CD1c-positive myeloid dendritic cell (primary cell): ENCODE data around the gene ASB18.

Source experiments
- DNase-seq: peaks from one replicate; pipeline ENCODE4 v3.0.0-alpha.2; 2016; ENCODE audit errors: extremely low spot score

Gene ASB18

GRCh38 chr2:236208019-236208926, 55.9 kb downstream of the ASB18 start:
- DNase-seq, result no peak

- no peak for DNase-seq
These were observed 56.7 kb downstream of the ASB18 start for GRCh38 chr2:236207472-236207871.

GRCh38 chr2:236205867-236206645, 58.1 kb downstream of the ASB18 start:
- DNase-seq, result no peak

DNA sequence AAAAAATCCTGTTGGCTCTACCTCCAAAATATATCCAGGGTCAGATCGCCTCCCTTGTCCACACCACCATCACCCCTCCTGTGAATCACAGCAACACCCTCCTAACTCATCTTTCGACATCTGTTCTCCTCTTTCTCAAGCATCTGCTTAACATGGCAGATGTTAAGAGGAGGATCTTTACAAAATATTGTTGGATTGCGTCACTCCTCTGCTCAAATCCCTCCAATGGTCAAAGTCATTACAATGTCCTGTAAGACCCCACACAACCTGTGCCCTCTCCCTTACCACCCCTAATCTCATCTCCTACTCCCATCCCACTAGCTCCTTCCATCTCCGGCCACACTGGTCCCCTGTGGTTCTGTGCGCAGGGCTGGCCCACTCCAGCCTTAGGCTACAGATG, 59.3 kb downstream of the ASB18 start:
- DNase-seq, result no peak

DNA sequence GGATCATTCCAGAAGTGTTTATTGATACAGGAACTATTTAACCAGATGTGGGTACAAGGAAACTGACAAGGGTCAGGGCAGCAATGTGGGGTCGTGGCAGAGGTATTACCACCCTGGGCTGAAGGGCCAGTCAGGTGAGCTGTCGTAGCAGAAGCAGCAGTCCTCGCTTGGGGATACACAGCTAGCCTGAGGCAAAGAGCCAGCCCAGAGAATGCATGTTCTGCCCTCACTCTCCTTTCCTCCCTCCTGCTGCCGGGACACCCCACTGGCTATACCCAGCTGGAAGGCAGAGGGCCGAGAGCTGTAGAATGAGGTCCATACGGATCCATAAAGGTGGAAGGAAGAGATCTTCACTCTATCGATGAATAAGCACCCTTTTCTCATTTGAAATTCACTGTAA, 63.8 kb downstream of the ASB18 start:
- no peak for DNase-seq

DNA sequence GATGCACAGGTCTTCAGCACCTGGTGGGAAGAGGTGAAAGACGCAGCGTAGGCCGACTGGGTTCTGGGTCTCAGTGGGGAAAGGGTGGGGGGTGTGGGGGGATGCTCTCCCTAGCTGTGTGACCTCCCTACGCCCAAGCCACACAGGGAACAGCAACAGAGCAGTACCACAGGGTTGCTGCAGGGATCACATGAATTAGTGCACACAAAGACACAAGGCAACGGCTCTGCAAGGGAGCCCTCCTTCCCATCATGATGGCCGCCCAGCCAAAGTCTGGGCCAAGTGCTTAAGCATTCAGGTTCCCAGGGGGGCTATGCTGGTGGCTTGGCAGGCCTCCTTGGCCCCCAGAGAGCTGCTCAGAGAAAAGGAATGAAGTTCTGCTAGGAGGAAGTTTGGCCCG, 67.8 kb downstream of the ASB18 start:
- no peak for DNase-seq

DNA sequence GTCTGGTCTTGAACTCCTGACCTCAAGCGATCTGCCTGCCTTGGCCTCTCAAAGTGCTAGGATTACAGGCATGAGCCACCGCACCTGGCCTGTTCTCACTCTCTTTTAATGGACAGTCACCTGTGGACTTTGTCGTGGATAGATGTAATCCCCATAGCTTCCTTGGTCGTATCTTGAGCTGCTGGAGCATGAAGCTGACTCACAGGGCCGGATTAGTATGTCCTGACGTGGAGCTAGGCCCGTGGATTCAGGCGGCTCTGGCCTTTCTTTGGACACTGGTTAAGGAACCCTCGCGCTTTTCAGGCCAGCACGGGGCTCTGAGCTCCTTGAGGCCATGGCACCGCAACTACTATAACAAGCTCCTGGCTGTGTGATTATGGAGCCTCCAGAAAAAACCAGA, 68.5 kb downstream of the ASB18 start:
- no peak for DNase-seq

DNA sequence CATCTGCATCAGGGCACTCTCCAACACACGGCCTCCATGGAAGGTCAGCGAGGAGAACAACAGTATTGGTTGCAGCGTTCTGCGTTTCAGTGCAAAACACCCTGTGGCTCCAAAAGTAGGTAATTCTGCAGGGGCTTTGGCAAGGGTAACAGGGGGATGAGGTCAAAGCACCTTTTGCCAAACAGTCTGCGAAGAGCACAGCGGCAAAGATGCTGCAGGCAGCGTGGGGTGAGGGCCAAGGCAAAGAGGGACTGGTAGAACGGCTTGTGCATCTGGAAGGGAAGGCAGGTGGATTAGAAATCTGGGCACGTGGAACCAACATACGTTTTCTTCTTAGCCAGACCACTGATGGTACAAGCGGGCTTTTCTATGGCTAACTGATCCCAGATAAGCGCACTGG, 69.4 kb downstream of the ASB18 start:
- no peak for DNase-seq

GRCh38 chr2:236193026-236193425, 71.2 kb downstream of the ASB18 start:
- no peak for DNase-seq

DNA sequence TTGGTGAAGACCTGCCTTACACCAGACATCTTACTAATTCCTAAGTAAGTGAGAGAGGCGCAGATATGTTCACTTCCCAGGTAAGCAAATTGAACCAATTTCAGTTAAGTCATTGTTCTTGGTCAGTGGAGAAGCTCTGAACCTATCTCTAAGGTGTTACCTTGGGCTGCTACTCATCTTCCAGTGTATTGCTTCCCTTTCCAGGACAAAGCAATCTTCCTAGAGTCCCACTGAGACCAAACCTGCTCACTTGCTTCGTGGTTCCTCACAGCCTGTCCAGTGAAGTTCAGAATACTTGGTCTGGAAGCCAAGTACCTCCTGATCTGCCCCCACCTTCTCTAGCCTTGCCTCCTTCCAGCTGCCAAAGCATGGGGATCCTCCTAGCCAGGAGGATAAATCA, 73.5 kb downstream of the ASB18 start:
- no peak for DNase-seq

DNA sequence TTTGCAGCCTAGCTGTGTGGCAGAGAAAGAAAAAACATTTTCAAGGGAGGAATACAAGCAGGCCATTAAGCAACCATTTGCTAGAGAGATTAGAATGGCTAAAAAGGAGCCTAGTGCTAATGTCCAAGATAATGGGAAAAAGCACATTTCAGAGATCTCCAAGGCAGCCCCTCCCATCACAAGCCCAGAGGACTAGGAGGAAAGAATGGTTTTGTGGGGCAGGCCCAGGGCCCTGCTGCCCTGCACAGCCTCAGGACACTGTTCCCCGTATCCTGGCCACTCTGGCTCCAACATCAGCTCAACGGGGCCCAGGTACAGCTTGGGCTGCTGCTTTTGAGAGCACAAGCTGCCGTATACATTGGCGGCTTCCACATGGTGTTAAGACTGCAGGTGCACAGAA, 79.5 kb downstream of the ASB18 start:
- no peak for DNase-seq

GRCh38 chr2:236180831-236181453, 83.3 kb downstream of the ASB18 start:
- DNase-seq, result peak; percentile 59

DNA sequence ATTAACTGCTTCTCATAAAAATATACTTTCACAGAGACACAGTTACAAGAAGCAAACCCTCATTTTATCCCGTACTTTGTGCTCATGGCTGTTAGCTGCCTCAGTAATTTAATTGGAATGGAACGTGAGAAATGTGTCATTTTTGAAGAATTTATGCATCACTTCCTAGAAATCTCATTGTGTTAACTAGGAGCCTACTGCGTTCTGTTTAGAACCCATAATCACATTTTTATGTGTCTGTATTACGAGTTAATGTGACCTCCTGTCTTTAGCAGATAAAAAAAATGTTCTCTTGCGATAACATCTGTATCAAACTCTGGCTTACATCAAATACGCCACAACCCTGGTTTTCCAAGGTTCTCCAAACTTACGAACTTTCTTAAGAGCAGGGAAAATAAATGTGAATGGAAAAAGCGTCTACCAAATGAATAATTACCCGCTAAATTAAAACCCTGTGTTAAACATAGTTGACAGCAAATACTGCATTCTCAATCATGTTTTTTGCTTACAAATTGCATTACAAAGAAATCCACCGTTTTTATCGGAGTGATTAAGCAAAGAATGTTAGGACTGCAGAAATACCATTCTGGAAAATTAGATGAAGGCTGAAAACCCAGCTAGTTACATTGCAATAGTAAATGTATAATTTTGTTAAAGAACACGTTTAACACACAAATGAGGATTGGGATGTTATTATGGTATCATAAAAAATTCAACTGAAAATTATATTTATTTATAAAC, 84.0 kb downstream of the ASB18 start:
- no peak for DNase-seq

- DNase-seq, result no peak
These were observed 84.8 kb downstream of the ASB18 start for GRCh38 chr2:236179236-236180075.

- DNase-seq, result no peak
These were observed 85.3 kb downstream of the ASB18 start for GRCh38 chr2:236178890-236179235.

DNA sequence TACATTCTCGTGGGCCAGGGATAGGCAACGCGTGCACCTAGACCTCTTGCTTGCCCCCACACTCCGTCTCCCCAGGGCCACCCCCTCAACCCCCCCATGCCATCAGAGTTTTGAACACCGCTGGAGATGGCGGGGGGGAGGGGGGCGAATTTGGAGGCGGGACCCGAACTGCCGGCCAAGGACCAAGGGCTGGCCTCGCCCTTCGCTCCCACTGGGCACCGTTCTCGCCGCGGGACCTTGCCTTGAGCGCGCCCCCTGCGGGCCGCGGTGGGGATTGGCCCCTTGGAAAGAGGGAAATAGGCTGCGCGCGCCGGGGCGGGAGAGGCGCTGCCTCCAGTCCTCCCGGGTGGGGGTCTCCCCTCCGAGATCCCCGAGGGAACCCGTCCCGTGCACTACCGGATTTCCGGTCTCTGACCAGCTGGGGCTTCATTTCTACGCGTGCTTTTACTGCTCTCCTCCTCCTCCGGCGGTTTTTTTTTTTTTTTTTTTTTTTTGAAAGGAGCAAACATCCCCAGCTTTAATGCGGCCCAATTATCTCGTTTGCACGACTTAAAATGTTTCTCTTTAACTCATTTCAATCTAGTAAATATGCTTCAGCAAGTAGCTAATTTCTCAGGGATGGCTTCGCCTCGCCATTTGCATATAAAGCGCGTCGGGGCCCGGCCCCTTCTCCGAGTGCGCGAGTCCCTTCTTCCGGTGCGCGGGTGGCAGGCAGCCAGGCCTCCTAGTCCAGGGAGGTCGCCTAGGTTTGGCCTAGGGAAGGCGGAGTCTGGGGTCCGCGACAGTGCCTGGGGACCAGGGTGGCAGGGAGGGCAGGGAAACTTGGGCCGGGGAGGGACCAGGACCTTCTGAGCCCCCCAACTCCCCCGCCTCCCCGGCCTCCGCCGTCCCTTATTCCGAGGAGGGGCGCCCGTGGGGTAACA, 86.0 kb downstream of the ASB18 start:
- peak; percentile 46 for DNase-seq

DNA sequence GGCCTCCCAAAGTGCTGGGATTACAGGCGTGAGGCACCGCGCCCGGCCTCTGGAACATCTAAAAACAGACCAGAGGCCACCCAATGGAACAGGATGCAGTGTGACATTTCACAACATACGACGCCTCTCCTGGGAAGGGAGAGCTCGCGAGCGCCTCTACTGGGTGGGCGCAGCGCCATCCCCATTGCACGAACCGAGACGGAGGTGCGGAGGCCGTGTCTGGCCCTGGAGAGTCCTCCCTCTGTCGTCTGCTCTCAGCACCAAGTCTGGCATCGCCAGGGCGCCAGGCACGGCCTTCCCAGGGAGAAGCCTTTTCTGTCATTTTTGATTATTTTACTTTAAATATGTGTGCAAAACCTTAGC, 86.6 kb downstream of the ASB18 start:
- peak; percentile 18 for DNase-seq

- DNase-seq, result no peak
These were observed 87.3 kb downstream of the ASB18 start for GRCh38 chr2:236176951-236177350.

DNA sequence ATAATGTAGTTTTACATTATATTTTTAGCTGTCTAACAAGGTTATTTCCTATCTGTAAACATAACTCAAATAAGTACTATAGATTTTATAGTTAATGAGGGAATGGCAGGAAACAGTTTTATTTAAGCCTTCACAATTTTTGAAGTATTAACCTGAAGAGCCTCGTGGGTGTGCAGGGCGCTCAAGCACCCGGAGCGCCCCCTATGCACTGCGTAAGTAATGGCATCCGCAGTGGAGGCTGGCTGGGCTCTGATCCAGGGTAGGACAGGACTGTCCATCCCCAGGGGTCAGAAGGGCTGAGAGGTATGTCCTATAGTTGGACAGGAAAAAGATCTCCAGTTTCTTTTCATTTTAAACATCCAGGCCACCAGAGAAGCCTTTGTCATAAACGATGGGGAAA, 87.8 kb downstream of the ASB18 start:
- DNase-seq, result peak; percentile 30

- peak; percentile 73 for DNase-seq
These were observed 88.6 kb downstream of the ASB18 start for GRCh38 chr2:236175548-236176150.
